Aorta (tissue), 5 donors: ENCODE data around the gene COL5A1. TPM values are rescaled to one million over a fixed set of nuclear protein-coding genes. Genes with fewer than 3 reads are reported as not detected.
A peak's percentile ranks its signal among the peaks of the same experiment; 100 is the strongest.

Experiments used
- ATAC-seq: fragments of 200-7000 bp; cut with Tn5 transposase; one replicate; pipeline ENCODE4 v1.9.1; 2022; ENCODE audit warnings: moderate library complexity; ENCODE audit not compliant: low FRiP score
- DNase-seq, 2 donors: peaks; one replicate each; pipeline ENCODE4 v3.0.0-alpha.2; 2020
- H3K27ac ChIP-seq, 2 donors: one replicate each; pipeline ENCODE4 v1.5.1; 2013; ENCODE audit warnings: low read length in 2 of 2, mild to moderate bottlenecking in 2 of 2, moderate library complexity in 2 of 2, control low read depth in 1 of 2, inconsistent platforms in 1 of 2, low read depth in 1 of 2
- H3K27me3 ChIP-seq, 2 donors: one replicate each; pipeline ENCODE4 v1.6.1; 2013; ENCODE audit warnings: control low read depth in 1 of 2, low read length in 1 of 2, mild to moderate bottlenecking in 1 of 2, moderate library complexity in 1 of 2; ENCODE audit not compliant: insufficient read depth in 2 of 2, control insufficient read depth in 1 of 2
- H3K36me3 ChIP-seq, 2 donors: one replicate each; pipeline ENCODE4 v1.6.1; 2013; ENCODE audit warnings: control low read depth in 1 of 2, low read length in 1 of 2, mild to moderate bottlenecking in 1 of 2; ENCODE audit not compliant: insufficient read depth in 2 of 2, control insufficient read depth in 1 of 2
- H3K4me1 ChIP-seq, 2 donors: one replicate each; pipeline ENCODE4 v1.6.1; 2013; ENCODE audit warnings: low read length in 2 of 2, control low read depth in 1 of 2, mild to moderate bottlenecking in 1 of 2, moderate library complexity in 1 of 2; ENCODE audit not compliant: insufficient read depth in 2 of 2, control insufficient read depth in 1 of 2
- H3K4me3 ChIP-seq, 2 donors: one replicate each; pipeline ENCODE4 v1.5.1; 2013; ENCODE audit warnings: low read length in 2 of 2, control low read depth in 1 of 2, mild to moderate bottlenecking in 1 of 2
- H3K9me3 ChIP-seq: one replicate; pipeline ENCODE4 v1.6.1; 2013; ENCODE audit warnings: mild to moderate bottlenecking, low read length; ENCODE audit not compliant: control insufficient read depth
- WGBS, 2 donors: extraction: QIAGEN DNeasy Blood & Tissue Kit; methylation state at CpG; one replicate each; pipeline ENCODE4 v1.1.7; 2013; 5-methylcytosine and 5-hydroxymethylcytosine counted together
- intact Hi-C, 2 donors: fragments of 100-400 bp; cut with DNase I; formaldehyde crosslinking; loops; one replicate each; pipeline versions ENCODE4 v1.14.2 to v1.15.0; 2022
- polyA plus RNA-seq, 2 donors: library from polyadenylated mRNA; stranded (reverse); fragments of 200-250 nt; gene quantifications; one replicate each; pipeline ENCODE4 v1.2.3, GENCODE V29; 2013
- total RNA-seq, 2 donors: library from RNA; stranded (reverse); fragmentation: NEBNext Ultra II Directional; extraction: Animal tissue kit (Norgen Biotek cat#: 25700); gene quantifications; one replicate each; pipeline ENCODE4 v1.2.1, GENCODE V29; 2021
- donor health status: healthy with polysubstance abuse.
- donor health status: Bipolar disorder and iron deficiency.
- donor health status: DM: no; HTN: no; CAD: no.
- donor health status: DM: no; HTN: no; CAD: no.
- donor health status: DM: yes; HTN: yes; CAD: no.

COL5A1 gene
- total and polyA plus RNA-seq, 4 donors = 18.7 to 159 (median 82.8) TPM

DNA sequence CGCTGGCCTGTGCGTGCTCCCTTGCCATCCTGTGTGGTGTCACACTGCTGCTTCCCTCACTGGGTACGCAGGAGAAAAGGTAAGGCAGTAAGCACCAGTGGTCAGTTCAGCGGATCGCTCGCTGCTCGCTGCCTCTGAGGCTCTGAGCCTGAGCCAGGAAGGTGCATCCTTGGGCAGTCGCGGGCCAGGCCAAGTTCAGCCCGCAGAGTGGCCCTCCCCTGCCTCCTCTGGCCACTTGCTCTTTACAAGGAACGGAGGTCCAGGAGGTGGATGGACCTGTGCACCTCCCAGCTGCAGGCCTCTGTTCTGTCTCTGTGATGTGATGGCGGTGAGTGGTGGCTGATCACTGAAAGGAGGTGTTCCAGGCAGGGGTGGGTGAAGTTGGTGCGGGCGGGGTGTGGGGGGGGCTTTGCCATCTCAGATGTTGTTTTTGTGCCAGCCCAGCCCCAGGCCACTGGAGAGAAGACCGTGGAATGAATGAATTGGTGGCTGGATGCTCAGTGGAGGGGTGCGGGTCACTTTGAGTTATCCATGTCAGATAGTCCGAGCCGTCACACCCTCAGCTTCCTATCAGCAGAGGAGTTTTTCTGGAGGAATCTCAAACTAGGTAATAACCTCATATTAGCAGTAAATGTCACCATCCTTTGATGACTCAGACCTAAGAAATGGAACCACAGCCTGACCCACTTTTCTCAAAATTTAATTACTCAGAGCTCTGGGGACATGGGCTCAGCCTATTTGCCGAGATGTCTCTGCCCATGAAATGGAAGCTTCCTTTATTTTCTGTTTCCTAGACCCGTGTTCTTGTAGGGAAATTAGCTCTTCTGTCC is 7.3 kb downstream of the COL5A1 start:
- intact Hi-C loops = loop anchor here (5.0 to 10.0 kb wide), 4 partner anchors 46 to 487 kb away; partner anchors contain the start of gene RNU6ATAC (in 1 of the 2)
- no peaks in the 10 kb centered on the region for H3K9me3 ChIP-seq
- no peaks in the 10 kb centered on the region for H3K36me3 ChIP-seq
- DNase-seq = peak in 1 of 2 donors; percentile 37
- no peaks in the 10 kb centered on the region for H3K4me1 ChIP-seq
- no peak for ATAC-seq
- H3K27ac ChIP-seq = peak overlapping the region in 1 of 2 donors; percentile 14
- WGBS, 2 donors = 64 to 65% methylated on average over 20 of the region's 20 CpGs
- H3K27me3 ChIP-seq = no peaks in the 10 kb centered on the region
- no peak overlapping the region for H3K4me3 ChIP-seq

DNA sequence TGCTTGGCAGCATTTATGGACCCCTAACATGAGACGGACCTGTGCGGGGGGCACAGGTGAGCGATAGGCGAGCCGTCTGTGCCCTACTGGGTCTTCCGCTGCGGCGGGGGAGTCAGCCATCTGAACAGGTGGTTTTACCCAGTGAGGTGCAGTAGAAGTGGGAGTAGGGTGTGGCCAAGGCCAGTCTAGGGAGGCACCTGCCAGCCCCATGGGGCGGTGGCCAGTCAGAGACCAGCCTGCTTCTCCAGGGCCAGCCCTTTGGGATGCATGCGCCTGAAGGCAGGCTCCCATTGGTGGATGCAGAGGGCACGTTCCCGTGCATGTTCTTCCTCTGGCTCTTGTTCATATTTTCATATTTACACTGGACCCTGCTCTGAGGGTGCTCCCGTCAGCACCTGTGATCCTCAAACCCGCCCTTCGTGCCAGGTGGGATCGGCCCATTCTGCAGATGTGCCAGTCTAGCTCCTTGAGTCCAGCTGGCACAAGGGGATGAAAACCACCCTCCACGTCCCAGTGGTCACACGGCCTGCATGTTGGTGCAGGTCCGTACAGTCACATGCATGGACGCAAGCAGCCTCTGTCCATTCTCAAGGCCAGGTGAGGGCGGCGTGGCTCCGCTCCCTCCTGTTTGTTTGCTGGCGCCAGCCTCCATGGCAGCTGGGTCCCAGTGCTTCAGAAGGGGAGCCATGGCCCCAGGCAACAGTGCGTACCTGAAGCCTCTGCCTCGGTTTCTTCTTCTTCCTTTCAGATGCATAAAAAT is 9.0 kb downstream of the COL5A1 start:
- no peak overlapping the region for H3K27ac ChIP-seq
- no peaks in the 10 kb centered on the region for H3K27me3 ChIP-seq
- no peak overlapping the region for H3K4me3 ChIP-seq
- WGBS, 2 donors = 82 to 83% methylated on average over 26 of the region's 26 CpGs
- DNase-seq = peak; percentile 33 to 71
- H3K4me1 ChIP-seq = no peaks in the 10 kb centered on the region
- H3K36me3 ChIP-seq = no peaks in the 10 kb centered on the region
- no peaks in the 10 kb centered on the region for H3K9me3 ChIP-seq
- ATAC-seq = no peak
- intact Hi-C loops = loop anchor here in 1 of 2 donors (10.0 kb wide), 1 partner anchor 486 kb away; the partner anchor contains the start of gene RNU6ATAC

DNA sequence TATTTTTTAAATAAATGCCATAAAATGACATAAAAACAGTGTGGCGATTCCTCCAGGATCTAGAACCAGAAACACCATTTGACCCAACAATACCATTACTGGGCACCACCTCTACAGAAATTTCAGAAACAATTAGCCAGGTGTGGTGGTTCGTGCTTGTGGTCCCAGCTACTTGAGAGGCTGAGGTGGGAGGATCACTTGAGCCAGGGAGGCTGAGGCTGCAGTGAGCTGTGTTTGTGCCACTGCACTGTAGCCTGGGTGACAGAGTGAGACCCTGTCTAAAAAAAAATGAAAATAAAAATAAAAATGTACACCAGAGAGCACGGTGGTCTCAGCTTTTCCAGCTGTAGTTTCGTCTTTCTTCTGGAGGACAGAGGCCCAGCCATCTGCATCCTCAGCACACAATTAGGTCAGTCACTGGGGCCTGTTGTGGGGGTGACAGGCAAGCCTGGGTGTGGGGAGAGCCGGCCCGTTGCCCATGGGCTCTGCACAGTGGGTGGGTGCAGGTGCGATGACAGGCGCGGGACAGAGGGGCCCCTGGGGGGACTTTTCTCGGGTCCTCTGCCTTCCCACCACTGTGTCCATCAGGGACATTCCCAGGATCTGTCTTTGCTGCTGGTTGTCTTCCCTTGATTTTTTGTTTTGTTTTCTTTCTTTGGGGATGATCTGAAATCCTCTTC is 9.8 kb downstream of the COL5A1 start:
- intact Hi-C loops = loop anchor here in 1 of 2 donors (10.0 kb wide), 1 partner anchor 487 kb away; the partner anchor contains the start of gene RNU6ATAC
- DNase-seq = peak; percentile 37 to 65

GRCh38 chr9:134652291-134653225 is 11.0 kb downstream of the COL5A1 start:
- intact Hi-C loops = loop anchor here in 1 of 2 donors (10.0 kb wide), 1 partner anchor 488 kb away; the partner anchor contains the start of gene RNU6ATAC
- DNase-seq = peak; percentile 35 to 68
- WGBS, 2 donors = 71 to 74% methylated on average over 28 of the region's 28 CpGs

More for the DNA sequence above, 9.8 kb downstream of the COL5A1 start:
- Histone ChIP-seq H3K9me3 (no peaks in the 10 kb centered on the region), H3K4me3 (no peak overlapping the region), H3K4me1 (no peaks in the 10 kb centered on the region), H3K27ac (no peak overlapping the region), H3K36me3 (no peaks in the 10 kb centered on the region), H3K27me3 (no peaks in the 10 kb centered on the region)
- 76% methylated on average over 10 of the region's 10 CpGs for WGBS, 2 donors
- no peak for ATAC-seq

DNA sequence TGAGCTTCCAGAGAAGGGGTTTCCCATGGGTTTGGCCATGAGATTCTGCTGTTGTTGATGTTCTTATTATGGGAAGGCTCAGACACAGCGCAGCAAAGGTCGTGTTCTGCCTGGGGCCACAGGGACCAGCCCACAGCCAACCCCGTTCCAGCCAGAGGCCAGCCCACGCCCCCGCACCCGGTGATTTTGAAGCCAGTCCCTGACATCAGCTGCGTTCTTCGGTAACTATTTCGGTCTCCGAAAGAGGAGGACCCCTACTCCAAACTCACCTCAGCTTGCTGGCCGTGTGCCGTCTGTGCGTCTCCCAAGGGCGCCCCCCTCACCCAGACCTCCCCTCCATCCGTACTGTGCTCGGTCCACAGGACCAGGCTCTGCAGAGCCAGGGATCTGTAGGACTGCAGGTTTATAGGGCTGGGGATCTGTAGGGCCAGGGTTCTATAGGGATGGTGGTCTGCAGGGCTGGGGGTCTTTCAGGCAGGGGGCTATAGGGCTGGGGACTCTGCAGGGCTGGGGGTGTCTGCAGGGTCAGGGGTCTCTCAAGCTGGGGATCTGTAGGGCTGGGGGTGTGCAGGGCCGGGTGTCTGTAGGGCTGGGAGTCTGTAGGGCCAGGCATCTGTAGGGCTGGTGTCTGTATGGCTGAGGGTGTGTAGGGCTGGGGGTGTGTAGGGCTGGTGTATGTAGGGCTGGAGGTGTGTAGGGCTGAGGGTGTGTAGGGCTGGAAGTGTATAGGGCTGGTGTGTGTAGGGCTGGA is 11.8 kb downstream of the COL5A1 start:
- H3K27ac ChIP-seq = no peak overlapping the region
- H3K4me1 ChIP-seq = no peaks in the 10 kb centered on the region
- no peaks in the 10 kb centered on the region for H3K36me3 ChIP-seq
- intact Hi-C loops = loop anchor here in 1 of 2 donors (10.0 kb wide), 1 partner anchor 489 kb away; the partner anchor contains the start of gene RNU6ATAC
- H3K27me3 ChIP-seq = no peaks in the 10 kb centered on the region
- DNase-seq (peak; percentile 42 to 82), ATAC-seq (no peak)
- WGBS, 2 donors = 45 to 46% methylated on average over 17 of the region's 17 CpGs
- no peak overlapping the region for H3K4me3 ChIP-seq
- H3K9me3 ChIP-seq = no peaks in the 10 kb centered on the region

More at GRCh38 chr9:134652291-134653225, 11.0 kb downstream of the COL5A1 start:
- Histone ChIP-seq H3K27me3 (no peaks in the 10 kb centered on the region), H3K9me3 (no peaks in the 10 kb centered on the region), H3K27ac (no peak overlapping the region), H3K36me3 (no peaks in the 10 kb centered on the region), H3K4me3 (no peak overlapping the region), H3K4me1 (no peaks in the 10 kb centered on the region)
- no peak for ATAC-seq

DNA sequence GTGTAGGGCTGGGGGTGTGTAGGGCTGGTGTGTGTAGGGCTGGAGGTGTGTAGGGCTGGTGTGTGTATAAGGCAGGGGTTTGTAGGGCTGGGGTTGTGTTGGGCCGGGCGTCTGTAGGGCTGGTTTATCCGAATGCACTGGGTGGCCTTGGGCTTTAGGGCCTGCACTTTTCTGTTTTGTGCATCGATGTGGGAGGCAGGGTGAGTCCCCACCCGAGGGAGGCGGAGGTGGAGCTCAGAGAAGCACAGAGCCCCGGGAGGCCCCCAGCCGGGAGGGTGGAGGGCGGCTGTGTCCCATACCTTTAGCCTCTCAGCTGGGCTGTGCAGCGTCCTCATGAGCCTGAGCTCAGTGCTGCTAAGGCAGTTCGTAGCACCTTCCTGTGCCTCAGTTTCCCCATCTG is 13.5 kb downstream of the COL5A1 start:
- no peaks in the 10 kb centered on the region for H3K9me3 ChIP-seq
- intact Hi-C loops = loop anchor here in 1 of 2 donors (10.0 kb wide), 1 partner anchor 490 kb away; the partner anchor contains the start of gene RNU6ATAC
- 48 to 53% methylated on average over 11 of the region's 11 CpGs for WGBS, 2 donors
- no peaks in the 10 kb centered on the region for H3K36me3 ChIP-seq
- no peak overlapping the region for H3K27ac ChIP-seq
- H3K4me3 ChIP-seq = no peak overlapping the region
- ATAC-seq (no peak), DNase-seq (peak; percentile 45 to 48)
- H3K27me3 ChIP-seq = no peaks in the 10 kb centered on the region
- no peaks in the 10 kb centered on the region for H3K4me1 ChIP-seq

DNA sequence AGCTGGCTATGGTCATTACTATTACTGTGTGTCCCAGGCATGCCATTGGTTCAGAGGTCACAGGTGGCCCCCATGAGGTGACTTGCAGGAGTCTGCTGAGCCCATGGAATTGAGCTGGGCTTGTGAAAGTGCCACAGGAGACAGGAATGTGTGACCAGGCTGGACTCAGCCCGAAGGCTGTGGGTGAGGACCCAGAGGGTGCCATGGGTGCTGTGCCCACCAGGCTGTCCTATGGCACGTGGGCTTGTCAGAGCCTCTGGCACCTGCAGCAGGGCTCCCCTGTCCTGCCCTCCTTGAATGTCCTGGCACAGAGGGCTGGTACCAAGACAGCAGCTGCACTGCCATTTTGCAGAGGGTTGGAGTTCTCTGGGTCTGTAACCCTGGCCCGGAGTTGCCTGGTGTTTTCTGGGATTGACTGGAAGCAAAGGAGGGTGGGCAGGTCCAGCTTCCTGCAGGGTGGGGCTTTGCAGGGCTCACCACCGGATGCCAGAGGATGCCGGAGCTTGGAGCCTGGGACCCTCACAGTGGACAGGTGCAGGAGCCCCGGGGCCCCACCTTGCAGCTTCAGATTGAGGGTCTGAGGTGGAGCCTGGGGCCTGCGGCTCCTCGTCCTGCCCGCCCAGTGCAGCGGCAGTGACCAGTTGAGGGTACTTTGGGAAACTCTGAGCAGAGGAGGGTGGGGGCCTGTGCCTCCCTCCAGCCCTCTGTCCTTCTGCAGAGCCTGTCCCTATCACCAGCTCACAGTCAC is 14.2 kb downstream of the COL5A1 start:
- no peak overlapping the region for H3K27ac ChIP-seq
- no peak overlapping the region for H3K4me3 ChIP-seq
- DNase-seq = peak; percentile 39 to 53
- no peaks in the 10 kb centered on the region for H3K27me3 ChIP-seq
- no peaks in the 10 kb centered on the region for H3K4me1 ChIP-seq
- WGBS, 2 donors = 57 to 58% methylated on average over 10 of the region's 10 CpGs
- no peak for ATAC-seq
- no peaks in the 10 kb centered on the region for H3K36me3 ChIP-seq
- intact Hi-C loops = loop anchor here in 1 of 2 donors (10.0 kb wide), 1 partner anchor 491 kb away; the partner anchor contains the start of gene RNU6ATAC
- H3K9me3 ChIP-seq = no peaks in the 10 kb centered on the region
